Daoy (cell line): Measurements from ENCODE around the gene SLC16A5. TPM values are rescaled to one million over a fixed set of nuclear protein-coding genes. Genes with fewer than 3 reads are reported as not detected.
"Not testable (repeated sequence)": the region's sequence is repeated elsewhere in the genome, so short reads cannot be mapped to it uniquely, and the experiment has no call there.

Experiments used
- DNase-seq: peaks from one replicate; pipeline ENCODE4 v3.0.0-alpha.2; 2015; ENCODE audit warnings: low read depth
- total RNA-seq: library from RNA; depleted of rRNA; stranded (reverse); fragments of >200 nt; shearing (Covaris generic); gene quantifications from 2 replicates; pipeline ENCODE4 v1.2.3, GENCODE V29; 2014; rRNA removed

SLC16A5 gene, protein sequence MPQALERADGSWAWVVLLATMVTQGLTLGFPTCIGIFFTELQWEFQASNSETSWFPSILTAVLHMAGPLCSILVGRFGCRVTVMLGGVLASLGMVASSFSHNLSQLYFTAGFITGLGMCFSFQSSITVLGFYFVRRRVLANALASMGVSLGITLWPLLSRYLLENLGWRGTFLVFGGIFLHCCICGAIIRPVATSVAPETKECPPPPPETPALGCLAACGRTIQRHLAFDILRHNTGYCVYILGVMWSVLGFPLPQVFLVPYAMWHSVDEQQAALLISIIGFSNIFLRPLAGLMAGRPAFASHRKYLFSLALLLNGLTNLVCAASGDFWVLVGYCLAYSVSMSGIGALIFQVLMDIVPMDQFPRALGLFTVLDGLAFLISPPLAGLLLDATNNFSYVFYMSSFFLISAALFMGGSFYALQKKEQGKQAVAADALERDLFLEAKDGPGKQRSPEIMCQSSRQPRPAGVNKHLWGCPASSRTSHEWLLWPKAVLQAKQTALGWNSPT
- 0.24 TPM in 1 of 2 replicates, not detected in the other for total RNA-seq

DNA sequence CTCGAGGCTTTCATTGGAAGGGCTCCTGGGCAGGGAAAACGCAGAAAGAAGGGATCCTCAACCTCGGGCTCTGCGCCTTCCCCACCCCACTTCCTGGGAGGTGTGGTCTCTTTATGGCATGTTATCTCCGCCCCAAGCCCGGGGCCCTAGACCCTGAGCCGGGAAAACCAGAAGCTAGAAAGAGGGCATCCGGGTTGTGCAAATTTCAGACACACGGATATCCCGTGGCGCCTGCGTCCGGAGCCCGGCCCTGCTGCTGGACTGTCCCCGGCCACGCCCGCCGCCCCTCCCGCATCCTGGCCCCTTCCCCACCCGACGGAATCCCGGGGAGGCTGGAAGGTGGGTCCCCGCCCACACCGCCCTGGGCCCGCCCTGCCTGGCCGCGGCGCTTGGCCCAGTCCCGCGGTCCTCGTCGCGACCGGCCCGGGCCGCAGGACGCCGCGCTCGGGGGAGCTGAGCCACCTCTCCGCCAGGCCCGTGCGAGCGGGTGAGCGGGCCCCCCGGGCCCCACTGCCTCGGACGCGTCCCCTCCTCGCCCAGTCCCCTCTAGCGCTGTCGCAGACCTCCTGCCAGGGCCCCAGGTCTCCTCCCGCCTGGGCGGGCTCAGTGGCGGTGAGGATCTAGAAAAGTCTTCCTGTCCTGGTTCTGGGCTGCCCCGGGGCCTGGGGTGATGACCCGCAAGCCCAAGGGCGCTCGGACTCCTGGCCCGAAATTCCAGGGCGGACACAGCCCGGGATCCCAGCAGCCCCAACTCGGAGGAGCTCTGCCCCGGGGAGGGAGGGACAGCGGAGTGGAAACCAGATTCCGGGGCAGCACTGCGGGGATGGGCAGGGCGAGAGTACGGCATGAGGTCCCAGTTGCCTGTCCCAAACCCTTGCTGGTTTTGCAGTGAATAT lies at the start of gene SLC16A5:
SLC16A5 (plus strand) TSS at position 397 of the 896 bp plus-strand sequence. CDS start 5,683 bp downstream, outside the sequence.
- DNase-seq = no peak

DNA sequence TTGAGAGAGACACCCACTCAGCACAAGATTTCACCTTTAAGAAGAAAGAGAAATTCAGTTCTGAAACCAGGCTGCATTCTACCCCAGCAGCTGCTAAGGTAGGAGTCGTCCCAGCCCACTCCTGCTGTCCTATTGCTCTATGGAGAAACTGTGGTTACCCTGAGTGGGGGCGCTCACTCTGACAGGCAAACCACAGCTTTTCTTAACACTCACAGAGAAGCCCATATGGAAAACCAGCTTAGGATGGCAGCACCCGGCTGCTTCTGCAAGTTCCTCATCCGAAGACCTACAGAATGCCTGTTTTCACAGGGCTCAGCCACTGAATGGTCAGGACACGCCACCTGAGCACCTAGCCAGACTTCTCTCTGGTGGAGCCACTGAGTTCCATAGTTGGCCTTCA lies 48.5 kb upstream of the SLC16A5 start:
- no peak for DNase-seq

DNA sequence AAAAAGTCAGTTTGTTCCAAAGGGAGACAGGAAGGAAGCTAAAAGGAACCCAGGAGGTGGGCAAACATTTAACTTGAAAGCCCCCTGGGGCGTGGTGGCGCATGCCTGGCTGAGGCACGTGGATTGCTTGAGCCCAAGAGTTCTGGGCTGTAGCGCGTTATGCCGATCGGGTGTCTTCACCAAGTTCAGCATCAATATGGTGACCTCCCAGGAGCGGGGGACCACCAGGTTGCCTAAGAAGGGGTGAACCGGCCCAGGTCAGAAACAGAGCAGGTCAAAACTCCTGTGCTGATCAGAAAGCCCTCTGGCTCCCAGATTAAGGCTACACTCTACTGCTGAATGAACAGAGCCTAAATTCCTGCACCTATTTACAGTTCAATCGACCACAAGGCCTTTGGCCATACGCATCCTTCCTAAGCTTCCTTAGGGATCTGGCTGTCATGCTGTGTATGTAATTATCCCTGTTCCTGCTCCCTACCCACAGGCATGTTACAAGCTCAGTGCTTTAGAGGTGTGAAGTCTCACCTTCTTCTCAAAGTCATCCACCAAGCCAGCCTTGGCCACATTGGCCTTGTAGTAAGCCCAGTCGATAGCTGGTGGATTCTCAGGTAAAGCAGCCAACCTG lies 46.0 kb upstream of the SLC16A5 start:
- DNase-seq = no peak

DNA sequence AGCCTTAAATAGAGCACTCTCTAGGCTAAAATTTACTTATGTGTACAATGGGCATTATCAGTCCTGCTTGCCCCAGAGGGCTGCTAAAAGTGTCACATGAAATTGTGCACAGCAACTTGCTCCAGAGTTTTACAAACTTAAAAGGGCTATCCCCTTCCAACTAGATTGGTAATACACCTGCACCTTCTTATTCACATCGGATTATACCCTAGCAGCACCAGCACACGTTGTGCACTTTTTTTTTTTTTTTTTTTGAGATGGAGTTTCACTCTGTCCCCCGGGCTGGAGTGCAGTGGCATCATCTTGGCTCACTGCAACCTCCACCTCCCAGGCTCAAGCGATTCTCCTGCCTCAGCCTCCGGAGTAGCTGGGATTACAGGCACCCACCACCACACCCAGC lies 44.0 kb upstream of the SLC16A5 start:
- not testable (repeated sequence) for DNase-seq

DNA sequence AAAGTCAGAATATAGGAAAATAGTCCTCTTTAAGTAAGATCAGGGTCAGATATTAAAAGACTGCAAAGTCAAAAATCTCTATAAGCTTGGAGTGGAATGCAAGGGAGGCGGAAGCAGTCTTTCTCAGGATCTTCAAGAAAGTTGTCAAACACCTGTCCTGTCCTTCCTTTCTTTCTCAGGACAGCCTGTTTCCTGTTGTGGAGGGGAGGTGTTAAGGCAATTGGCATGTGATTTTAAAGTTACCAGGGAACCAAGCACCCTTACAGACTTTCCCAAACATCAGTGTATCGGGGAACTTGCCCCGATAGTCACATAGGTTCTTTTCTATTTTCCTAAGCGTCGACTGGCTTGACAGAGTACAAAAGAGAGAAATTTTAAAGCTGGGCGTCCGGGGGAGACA lies 43.0 kb upstream of the SLC16A5 start:
- DNase-seq = no peak

DNA sequence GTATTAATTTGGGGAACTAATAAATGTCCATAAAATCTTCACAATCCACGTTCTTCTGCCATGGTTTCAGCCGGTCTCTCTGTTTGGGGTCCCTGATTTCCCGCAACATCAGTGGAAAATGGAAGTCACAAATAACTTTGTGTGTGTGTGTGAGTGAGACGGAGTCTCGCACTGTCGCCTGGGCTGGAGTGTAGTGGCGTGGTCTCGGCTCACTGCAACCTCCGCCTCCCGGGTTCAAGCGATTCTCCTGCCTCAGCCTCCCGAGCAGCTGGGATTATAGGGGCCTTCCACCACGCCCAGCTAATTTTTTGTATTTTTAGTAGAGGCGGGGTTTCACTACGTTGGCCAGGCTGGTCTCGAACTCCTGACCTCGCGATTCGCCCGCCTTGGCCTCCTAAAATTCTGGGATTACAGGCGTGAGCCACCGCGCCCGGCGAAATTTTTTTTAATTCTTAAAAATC lies 41.8 kb upstream of the SLC16A5 start:
- DNase-seq = not testable (repeated sequence)

DNA sequence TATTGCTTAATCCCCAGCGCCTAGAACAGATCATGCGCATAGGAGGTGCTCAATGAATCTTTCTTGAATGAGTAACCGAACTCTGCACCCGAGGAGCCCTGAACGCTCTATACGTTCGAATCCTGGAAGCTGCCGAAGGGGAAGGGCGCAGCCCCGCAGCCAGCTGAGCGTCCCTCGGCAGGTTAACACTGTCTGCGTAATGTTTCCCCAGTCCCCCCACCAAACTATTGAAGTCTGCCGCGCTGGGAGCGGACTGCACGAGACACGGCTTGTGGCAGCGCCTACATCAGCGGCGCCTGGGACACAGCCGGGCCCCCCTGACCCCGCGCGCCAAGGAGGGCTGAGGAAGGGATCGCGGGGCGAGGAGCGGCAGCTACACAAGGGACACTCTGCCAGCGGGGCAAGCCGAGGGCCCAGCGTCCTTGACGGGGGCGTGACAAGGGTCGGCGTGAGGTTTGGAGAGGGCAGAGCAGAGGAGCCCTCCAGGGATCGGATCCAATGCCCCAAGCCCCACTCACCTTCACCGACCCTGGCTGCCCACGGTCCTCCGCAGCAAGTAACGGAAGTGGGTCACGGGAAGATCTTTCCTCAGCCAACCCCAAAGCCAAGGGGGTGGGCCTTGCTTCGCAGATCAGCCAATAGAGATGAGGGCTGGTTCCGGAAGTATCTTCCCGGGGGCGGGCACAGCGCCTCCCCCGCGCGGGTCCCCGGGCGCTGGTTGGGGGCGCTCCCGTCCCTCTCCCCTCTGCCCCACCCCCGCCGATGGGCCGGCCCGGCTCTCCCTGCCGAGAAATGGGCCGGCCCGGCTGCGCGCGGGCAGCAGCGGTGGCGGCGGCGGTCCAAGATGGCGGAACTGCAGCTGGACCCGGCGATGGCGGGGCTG lies 41.1 kb upstream of the SLC16A5 start, which contains the start of the genes ATP5PD and KCTD2:
ATP5PD (minus strand) TSS at position 563 of the 883 bp plus-strand sequence. CDS start 4,319 bp downstream, outside the sequence.
KCTD2 (plus strand) TSS at position 819 of the 883 bp plus-strand sequence; CDS start at position 845, 26 bp downstream.
- peak; percentile 98 for DNase-seq

DNA sequence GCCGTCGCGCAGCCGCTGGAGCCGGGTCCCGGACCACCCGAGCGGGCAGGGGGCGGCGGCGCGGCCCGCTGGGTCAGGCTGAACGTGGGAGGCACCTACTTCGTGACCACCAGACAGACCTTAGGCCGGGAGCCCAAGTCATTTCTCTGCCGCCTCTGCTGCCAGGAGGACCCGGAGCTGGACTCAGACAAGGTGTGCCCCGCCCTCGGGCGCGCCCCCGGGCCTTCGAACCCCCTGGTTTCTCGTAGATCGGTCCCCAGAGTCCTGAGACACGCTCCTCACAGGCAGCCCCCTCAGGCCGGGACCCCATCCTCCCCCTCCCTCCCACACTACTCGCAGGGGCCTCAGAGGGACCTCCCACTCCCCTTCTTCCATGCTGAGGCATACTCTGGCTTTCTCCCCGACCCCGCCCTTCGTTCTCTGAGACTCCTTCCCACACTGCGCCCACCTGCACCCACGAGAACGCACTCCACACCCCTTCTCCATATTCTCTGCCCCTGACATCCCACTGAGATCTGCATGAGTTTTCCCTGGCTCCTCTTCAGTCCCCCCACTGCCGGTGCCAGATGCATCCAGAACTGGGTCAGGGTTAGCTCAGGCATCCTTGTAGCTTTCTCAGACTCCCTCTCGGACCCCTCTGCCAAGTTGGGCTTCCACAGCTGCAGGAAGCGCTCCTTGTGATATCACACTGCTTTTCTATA lies 40.2 kb upstream of the SLC16A5 start:
- DNase-seq = peak; percentile 21

DNA sequence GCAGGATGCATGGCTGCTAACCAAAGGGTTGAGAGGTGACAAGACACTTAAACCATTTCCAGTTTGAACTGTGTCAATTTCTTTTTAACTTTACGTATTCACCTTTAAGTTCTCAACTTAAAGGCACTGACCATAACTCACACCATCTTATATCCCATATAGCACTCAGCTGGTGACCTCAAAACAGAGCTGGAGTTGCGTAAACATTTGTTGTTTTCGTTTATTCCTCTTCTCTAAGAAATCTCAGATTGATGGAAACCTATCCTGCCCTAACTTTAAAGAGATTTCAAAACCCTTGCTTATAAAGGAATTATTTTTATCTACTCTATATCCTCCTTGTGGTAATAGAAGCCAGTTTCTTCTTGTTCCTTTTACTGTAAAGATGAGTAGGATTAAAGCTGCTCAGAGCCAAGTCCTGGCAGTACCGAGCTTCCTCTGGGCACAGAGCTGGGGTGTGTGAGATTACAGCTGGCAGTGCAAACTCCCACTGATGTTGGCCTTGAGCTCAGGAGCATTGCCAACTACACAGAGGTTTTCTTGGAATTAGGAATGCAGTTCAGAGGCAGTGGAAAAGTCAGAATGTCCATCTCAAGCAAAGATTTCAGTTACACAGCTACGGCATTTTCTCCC lies 39.4 kb upstream of the SLC16A5 start:
- DNase-seq = no peak

DNA sequence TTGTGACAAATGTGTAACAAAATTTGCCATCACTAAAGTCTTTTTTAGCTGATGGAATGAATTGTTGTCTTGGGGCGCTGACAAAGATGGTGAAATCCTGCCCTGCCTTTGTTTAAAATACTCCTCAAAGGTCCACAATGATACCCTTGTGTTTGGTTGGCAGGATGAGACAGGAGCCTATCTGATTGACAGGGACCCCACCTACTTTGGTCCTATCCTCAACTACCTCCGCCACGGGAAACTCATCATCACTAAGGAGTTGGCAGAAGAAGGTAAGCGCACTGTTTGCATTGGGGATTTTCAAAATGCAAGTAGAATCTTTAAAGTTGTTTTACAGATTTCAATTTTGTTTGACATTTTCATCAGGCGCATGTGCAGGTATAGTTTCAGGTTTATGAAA lies 38.7 kb upstream of the SLC16A5 start:
- DNase-seq = no peak

DNA sequence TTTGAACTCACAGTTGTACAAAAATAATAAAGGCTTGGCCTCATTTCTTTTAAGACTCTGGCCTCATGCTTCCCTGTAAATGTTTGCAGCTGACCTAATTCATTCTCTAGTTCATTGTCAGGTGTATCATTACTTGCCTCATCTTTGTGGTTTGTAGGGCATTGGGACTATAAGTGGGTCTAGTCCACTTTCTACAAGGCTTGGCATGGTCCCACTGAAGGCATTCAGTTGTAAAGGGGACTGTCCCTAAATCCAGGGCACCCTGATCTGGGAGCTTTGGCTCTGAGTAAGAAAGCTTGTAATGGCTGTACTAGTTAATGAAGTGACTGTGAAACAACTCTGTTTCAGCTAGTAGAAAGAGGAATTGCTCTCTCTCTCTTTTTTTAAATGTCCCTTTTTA lies 38.0 kb upstream of the SLC16A5 start:
- no peak for DNase-seq

DNA sequence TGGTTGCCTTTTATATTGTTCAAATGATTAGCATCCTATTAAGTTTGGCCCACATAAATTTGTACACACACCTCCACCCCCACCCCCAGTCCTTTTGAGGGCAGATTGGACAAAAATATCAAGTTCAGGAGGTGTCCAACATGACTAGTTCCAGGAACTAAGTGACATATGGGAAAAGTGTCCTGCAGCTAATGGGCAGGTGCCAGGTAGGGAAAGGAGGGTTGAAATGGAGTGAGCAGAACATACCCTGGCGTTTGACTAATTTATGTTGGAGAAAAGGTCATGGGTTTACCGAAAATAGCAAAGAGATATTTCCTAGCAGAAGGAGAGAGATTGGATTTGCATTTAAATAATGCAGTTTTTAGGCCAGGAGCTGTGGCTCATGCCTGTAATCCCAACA lies 35.8 kb upstream of the SLC16A5 start:
- no peak for DNase-seq

DNA sequence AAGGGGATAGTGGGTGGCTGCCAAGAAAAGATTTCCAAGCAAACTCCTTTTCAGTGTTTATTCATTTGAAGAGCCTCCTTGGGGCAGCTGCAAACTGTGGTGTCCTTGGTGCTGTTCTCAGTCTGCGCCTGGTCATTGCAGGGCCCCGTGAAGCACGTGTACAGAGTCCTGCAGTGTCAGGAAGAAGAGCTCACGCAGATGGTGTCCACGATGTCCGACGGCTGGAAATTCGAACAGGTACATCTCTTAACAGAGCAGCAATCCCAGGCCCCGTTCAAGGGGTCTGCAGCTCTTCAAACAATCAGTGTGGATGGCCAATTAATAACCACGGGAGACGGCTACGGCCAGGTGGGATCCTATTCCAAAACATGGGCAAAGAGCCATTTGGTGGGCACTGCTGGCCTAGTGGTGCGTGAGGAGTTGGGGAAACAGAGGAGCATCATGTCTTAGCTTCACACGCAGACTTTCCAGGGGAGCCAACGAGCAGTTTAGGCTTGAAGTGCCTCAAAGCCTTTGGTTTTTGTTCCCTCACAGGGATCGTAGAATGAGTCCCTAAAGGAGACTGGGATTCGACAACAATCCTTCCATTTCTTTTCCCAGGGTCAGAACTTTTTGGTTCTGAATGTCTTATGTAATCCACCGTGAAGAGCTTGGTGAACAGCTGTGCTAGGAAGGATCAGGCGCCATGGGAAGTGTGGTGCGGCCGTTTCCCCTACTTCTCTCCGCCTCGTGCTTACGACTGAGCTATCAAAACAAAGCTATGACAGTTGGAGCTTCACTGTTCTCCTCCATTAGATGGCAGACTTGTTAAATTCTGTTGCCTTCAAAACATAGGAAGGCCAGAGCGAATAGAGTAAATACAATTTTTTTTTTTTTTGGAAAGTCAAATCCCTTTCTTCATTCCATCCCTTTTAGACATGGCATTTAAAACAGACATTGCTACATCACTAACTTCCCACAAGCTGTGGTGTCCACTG lies 28.1 kb upstream of the SLC16A5 start:
- DNase-seq = no peak

DNA sequence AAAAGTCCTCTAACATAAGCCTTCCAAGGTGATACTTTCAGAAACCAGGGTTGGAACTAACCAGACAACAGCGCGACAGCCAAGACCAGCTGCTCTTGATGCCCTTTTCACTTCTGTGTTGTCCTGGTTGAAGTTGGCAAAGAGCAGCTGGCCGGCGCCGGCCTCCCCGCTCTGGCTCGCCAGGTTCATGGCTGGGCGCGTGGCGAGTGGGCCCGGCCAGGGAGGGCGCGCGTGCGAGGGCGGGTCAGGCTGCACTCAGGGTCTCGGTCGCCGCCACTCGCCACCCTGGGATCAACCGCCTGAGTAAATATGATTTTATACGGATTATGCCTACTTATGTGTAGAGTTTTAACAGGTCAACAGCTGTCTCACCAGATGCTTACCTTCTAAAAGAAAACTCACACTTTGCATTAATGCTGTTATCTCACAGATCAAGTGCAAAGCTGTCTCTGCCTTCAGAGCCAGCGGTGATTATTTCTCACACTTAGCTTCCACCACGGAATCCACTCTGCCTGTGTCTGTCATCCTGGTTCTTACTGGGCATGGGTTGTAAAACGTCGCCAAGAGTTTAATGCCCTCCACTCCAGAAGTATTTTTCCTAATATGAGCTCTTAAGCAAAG lies 27.2 kb upstream of the SLC16A5 start:
- no peak for DNase-seq

DNA sequence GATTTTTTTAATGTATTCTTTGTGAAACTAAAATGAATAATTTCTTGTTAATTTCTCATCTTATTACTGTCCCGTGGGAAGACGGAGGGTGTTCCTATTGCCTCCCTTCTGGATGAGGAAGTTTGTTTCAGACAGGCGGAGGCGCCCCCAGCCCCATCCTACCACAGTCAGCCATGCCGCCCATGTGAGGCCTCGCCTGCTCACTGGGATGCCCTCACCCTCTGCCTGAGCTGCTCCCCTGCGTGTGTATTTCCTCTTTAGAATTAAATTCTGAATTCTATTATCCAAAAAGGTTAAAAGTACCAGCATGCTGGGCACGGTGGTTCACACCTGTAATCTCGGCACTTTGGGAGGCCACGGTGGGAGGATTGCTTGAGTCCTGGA lies 26.7 kb upstream of the SLC16A5 start:
- DNase-seq = no peak

DNA sequence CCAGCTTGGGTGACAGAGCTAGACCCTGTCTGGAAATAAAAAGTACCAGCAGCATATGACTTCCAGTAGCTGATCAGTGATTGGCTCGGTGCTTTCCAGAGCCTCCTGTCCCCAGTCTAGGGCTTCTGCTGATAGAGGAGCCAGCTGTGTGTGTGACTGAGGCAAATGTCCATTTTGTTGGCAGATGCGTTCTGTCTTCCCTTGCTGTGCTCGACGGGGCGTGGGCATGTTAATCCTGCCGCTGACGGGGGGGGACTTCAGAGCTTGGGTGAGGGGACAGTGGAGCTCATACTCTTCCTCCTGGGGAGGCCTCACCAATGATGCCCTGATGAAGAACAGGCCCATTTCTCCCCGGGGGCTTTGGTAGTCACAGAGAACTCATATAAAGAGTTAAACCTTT lies 26.1 kb upstream of the SLC16A5 start:
- no peak for DNase-seq

DNA sequence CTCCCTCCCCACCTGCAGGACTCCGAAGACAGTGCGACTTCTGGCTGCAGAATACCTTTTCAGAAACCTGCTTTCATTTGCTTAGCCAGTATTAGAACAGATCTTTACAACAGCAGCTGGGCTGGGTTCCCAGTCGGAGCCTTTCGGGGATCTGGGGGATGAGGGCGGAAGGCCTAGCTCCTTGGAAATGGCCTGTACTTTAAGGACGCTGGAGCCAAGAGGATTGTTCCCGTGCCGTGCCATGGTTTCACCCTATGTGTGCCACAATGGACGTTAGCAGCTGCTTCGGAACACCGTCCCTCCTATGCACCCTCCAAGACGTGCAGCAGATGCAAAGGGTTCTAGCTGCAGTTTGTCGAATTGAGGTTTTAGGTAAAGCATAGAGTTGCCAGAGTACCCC lies 24.6 kb upstream of the SLC16A5 start:
- DNase-seq = no peak

DNA sequence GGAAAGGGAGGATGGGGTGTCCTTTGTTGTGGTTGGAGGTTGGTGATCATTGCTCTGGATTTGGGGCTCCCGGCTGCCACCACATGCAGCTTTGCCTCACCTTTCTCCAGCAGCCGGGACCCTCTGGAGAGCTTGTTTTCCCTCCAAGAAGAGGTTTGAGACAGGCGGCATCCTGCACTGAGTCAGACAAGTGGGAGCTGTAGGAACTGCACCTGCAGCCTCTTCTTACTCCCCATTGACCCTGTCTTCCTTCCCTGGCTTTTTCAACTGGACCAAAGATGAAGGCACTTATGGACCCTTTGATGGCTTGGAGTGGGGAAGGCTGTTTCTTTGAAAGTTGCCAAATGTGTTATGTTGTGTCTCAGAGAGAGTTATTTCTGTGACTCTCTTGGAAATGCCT lies 24.1 kb upstream of the SLC16A5 start:
- no peak for DNase-seq
